ENCODE measurements around the gene MED13L.

Gene MED13L

DNA sequence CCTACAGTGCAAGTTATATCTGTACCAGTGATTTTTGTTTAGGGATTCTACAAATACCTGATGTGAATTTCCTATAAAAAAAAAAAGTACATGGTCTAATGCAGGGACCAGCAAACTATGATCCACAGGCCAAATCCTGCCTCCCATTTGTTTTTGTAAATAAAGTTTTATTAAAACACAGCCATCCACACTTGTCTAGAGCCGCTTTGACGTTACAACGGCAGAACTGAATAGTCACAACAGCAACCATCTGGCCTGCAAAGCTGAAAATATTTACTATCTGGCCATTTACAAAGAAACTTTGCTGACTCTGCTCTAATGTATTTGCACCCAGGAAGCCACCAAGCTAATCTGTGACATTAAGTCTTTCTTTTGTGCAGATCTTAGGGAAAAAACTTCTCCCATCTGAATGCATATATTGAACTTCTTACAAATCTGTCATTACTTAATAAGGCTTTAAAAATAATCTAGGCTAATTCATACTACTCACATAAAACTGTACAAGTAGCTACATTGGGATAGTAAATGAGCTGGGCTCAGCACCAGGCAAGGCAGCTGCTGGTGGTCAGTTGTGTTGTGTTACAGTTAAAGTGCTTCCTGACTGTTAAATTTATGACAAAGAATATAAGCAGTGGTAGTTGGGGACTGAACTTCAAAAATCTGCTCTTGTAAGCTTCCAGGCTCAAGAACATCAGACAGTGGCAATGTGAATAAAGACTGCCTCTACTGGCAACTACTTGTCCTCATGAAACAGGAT, 303.3 kb downstream of the MED13L start:
- H3K9ac ChIP-seq (ENCODE audit: low read depth, low read length): no peak overlapping the region
- H3K36me3 ChIP-seq (ENCODE audit: control insufficient read depth, insufficient read depth, low read length): peaks cover 55% of the 10 kb centered on the region
- no peaks in the 10 kb centered on the region for H3K27me3 ChIP-seq (ENCODE audit: control insufficient read depth, insufficient read depth, low read length)
- no peak overlapping the region for H3K4me3 ChIP-seq (ENCODE audit: low read depth, low read length)
- H3K4me1 ChIP-seq (ENCODE audit: control insufficient read depth, insufficient read depth, low read length): no peaks in the 10 kb centered on the region
- no peak overlapping the region for H3K27ac ChIP-seq (ENCODE audit: low read depth, low read length)
- no peaks in the 10 kb centered on the region for H3K9me3 ChIP-seq (ENCODE audit: control insufficient read depth, insufficient read depth, low read length)

DNA sequence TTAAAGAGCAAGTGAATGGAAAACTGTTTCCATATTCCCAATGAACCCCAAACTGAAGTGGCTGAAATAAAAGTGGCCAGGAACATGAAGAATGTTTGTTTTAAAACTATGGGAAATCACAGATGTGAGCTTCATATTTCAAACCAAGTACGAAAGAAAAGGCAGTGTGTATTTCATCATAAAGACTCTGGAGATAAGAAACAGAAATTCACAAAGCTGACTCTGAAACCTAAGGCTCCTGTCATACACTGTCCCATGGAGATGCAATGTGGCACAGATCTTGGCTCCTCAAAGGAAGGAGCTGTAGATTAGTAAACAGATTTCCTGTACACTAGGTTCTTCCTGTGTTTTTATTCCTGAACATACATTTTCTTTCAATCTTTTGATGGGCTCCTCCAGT, 304.4 kb downstream of the MED13L start:
- peaks cover 66% of the 10 kb centered on the region for H3K36me3 ChIP-seq (ENCODE audit: control insufficient read depth, insufficient read depth, low read length)
- H3K9ac ChIP-seq (ENCODE audit: low read depth, low read length): no peak overlapping the region
- no peaks in the 10 kb centered on the region for H3K9me3 ChIP-seq (ENCODE audit: control insufficient read depth, insufficient read depth, low read length)

GRCh38 chr12:115972241-115972640, 305.3 kb downstream of the MED13L start:
- Histone ChIP-seq H3K9me3 (ENCODE audit: control insufficient read depth, insufficient read depth, low read length) (no peaks in the 10 kb centered on the region), H3K36me3 (ENCODE audit: control insufficient read depth, insufficient read depth, low read length) (peaks cover 71% of the 10 kb centered on the region), H3K4me1 (ENCODE audit: control insufficient read depth, insufficient read depth, low read length) (no peaks in the 10 kb centered on the region), H3K27me3 (ENCODE audit: control insufficient read depth, insufficient read depth, low read length) (no peaks in the 10 kb centered on the region), H3K27ac (ENCODE audit: low read depth, low read length) (no peak overlapping the region), H3K9ac (ENCODE audit: low read depth, low read length) (no peak overlapping the region), H3K4me3 (ENCODE audit: low read depth, low read length) (no peak overlapping the region)

More for the DNA sequence above, 304.4 kb downstream of the MED13L start:
- no peaks in the 10 kb centered on the region for H3K4me1 ChIP-seq (ENCODE audit: control insufficient read depth, insufficient read depth, low read length)
- no peak overlapping the region for H3K4me3 ChIP-seq (ENCODE audit: low read depth, low read length)
- no peak overlapping the region for H3K27ac ChIP-seq (ENCODE audit: low read depth, low read length)
- no peaks in the 10 kb centered on the region for H3K27me3 ChIP-seq (ENCODE audit: control insufficient read depth, insufficient read depth, low read length)

DNA sequence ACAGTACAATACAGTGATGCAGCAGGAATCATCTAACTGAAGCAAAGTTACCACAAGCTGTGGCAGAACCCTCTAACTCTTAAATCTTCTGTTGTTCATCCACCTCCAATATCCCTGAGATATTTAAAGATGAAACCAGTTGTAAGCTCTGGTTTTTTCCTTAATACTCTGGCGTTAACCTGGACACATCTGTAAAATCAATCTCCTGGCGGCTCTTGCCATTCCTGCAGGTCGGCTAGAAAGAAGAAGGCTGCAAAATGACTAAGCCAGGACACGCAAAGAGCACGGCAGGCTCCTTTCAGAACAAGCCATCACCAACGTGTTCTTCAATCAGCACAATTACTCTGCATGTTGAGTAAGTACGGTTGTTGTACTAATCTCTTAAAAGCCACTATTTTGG, 309.3 kb downstream of the MED13L start:
- Histone ChIP-seq H3K9me3 (ENCODE audit: control insufficient read depth, insufficient read depth, low read length) (no peaks in the 10 kb centered on the region), H3K36me3 (ENCODE audit: control insufficient read depth, insufficient read depth, low read length) (peaks cover 89% of the 10 kb centered on the region), H3K9ac (ENCODE audit: low read depth, low read length) (no peak overlapping the region), H3K4me1 (ENCODE audit: control insufficient read depth, insufficient read depth, low read length) (no peaks in the 10 kb centered on the region), H3K4me3 (ENCODE audit: low read depth, low read length) (no peak overlapping the region), H3K27me3 (ENCODE audit: control insufficient read depth, insufficient read depth, low read length) (no peaks in the 10 kb centered on the region), H3K27ac (ENCODE audit: low read depth, low read length) (no peak overlapping the region)

DNA sequence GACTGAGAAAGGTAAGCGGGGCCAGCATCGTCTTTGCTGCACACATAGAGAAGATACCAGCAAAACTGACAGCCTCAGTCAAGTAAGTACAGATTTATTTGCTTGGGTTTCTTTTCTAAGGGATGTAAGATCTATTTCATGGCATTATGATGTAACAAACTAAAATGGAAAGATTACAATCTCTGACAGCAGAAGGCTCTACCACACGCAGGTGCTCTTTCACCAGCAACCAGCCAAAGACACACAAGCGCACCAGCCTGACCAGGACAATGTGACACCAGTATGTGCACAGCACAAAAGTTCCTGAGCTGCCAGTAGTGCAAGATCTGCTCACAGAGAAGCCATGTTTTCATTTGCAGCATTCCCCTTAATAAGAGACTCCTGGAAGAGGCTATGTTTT, 311.1 kb downstream of the MED13L start:
- Histone ChIP-seq H3K27ac (ENCODE audit: low read depth, low read length) (no peak overlapping the region), H3K9me3 (ENCODE audit: control insufficient read depth, insufficient read depth, low read length) (no peaks in the 10 kb centered on the region), H3K27me3 (ENCODE audit: control insufficient read depth, insufficient read depth, low read length) (no peaks in the 10 kb centered on the region), H3K9ac (ENCODE audit: low read depth, low read length) (no peak overlapping the region), H3K36me3 (ENCODE audit: control insufficient read depth, insufficient read depth, low read length) (peaks cover 91% of the 10 kb centered on the region), H3K4me3 (ENCODE audit: low read depth, low read length) (no peak overlapping the region), H3K4me1 (ENCODE audit: control insufficient read depth, insufficient read depth, low read length) (no peaks in the 10 kb centered on the region)

- H3K36me3 ChIP-seq (ENCODE audit: control insufficient read depth, insufficient read depth, low read length): peaks cover 87% of the 10 kb centered on the region
- H3K27ac ChIP-seq (ENCODE audit: low read depth, low read length): no peak overlapping the region
- H3K27me3 ChIP-seq (ENCODE audit: control insufficient read depth, insufficient read depth, low read length): no peaks in the 10 kb centered on the region
- H3K9ac ChIP-seq (ENCODE audit: low read depth, low read length): no peak overlapping the region
- no peak overlapping the region for H3K4me3 ChIP-seq (ENCODE audit: low read depth, low read length)
- H3K9me3 ChIP-seq (ENCODE audit: control insufficient read depth, insufficient read depth, low read length): no peaks in the 10 kb centered on the region
- H3K4me1 ChIP-seq (ENCODE audit: control insufficient read depth, insufficient read depth, low read length): no peaks in the 10 kb centered on the region
Measured at GRCh38 chr12:115964626-115965025, 312.9 kb downstream of the MED13L start.

DNA sequence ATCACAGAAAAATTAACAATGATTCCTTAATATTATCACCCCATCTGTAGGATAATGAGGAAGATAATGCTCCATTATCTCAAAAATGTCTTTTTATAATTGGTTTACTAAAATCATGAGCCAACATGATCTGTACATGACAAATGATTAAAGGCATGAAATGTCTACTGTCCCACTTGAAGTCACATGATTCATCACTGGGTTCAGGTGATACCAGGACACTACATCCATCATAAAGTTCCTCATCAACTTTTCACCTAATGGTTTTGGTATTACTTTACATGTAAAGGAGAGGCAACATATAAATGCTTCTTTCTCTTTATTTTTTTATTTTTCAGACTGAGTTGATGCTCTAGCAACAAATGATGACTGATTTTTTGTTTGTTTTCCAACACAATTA, 313.3 kb downstream of the MED13L start:
- no peak overlapping the region for H3K4me3 ChIP-seq (ENCODE audit: low read depth, low read length)
- no peaks in the 10 kb centered on the region for H3K4me1 ChIP-seq (ENCODE audit: control insufficient read depth, insufficient read depth, low read length)
- H3K9ac ChIP-seq (ENCODE audit: low read depth, low read length): no peak overlapping the region
- peaks cover 89% of the 10 kb centered on the region for H3K36me3 ChIP-seq (ENCODE audit: control insufficient read depth, insufficient read depth, low read length)
- H3K27ac ChIP-seq (ENCODE audit: low read depth, low read length): no peak overlapping the region
- H3K9me3 ChIP-seq (ENCODE audit: control insufficient read depth, insufficient read depth, low read length): no peaks in the 10 kb centered on the region
- H3K27me3 ChIP-seq (ENCODE audit: control insufficient read depth, insufficient read depth, low read length): no peaks in the 10 kb centered on the region

DNA sequence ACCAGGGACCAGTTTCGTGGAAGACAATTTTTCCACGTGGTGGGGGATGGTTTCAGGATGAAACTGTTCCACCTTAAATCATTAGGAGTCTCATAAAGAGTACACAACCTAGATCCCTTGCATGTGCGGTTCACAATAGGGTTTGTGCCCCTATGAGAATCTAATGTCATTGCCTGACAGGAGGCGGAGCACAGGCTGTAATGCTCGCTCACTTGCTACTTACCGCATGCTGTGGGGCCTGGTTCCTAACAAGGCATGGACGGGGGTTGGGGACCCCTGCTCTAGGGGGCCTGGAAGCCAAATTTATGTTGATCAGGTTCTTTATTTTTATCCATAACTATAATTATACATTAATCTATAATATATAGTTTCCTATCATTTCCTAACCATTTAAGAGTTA, 315.3 kb downstream of the MED13L start:
- Histone ChIP-seq H3K9ac (ENCODE audit: low read depth, low read length) (no peak overlapping the region), H3K36me3 (ENCODE audit: control insufficient read depth, insufficient read depth, low read length) (peaks cover 69% of the 10 kb centered on the region), H3K4me1 (ENCODE audit: control insufficient read depth, insufficient read depth, low read length) (no peaks in the 10 kb centered on the region), H3K27ac (ENCODE audit: low read depth, low read length) (no peak overlapping the region), H3K4me3 (ENCODE audit: low read depth, low read length) (no peak overlapping the region), H3K9me3 (ENCODE audit: control insufficient read depth, insufficient read depth, low read length) (no peaks in the 10 kb centered on the region), H3K27me3 (ENCODE audit: control insufficient read depth, insufficient read depth, low read length) (no peaks in the 10 kb centered on the region)

DNA sequence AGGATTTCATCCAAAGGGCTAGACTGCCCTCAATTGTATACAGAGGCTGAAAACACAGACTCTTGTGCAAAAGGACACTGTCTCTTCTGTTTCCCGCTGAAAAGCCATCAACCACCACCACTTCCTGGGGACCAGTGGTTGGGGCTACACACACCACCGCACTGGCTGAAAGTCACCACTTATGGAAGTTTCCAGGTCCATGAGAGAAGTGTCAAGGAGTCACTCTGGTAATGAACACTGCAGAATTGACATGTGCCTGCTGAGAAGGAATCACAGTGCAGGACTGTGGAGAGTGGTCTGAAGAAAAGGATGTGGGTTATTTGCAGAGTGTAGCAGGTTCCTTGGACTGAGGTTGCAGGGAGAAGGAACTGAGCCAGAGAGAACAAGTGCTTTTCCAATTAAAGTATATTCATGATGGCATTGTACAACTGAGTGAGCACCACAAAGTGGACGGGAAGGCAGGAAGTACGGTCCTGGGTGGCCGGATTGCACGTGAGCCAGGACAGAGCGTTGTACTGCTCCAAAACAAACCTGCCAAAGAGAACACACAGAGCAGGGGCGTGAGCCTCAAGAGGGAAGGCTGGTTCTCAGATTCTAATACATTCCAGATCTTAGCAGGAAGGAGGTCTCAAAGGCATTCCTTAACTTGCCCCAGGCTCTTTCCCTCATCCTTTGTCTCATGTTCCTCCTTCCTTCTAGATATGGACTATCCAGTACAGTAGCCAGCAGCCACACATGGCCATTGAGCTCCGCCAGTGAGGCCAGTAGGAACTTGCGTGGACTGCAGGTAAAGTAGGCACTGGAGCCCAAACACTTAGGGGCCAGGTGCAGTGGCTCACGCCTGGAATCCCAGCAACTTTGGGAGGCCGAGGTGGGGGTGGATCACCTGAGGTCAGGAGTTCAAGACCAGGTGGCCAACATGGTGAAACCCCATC, 316.4 kb downstream of the MED13L start:
- no peak overlapping the region for H3K4me3 ChIP-seq (ENCODE audit: low read depth, low read length)
- no peaks in the 10 kb centered on the region for H3K9me3 ChIP-seq (ENCODE audit: control insufficient read depth, insufficient read depth, low read length)
- no peak overlapping the region for H3K27ac ChIP-seq (ENCODE audit: low read depth, low read length)
- H3K4me1 ChIP-seq (ENCODE audit: control insufficient read depth, insufficient read depth, low read length): no peaks in the 10 kb centered on the region
- no peaks in the 10 kb centered on the region for H3K27me3 ChIP-seq (ENCODE audit: control insufficient read depth, insufficient read depth, low read length)
- peaks cover 62% of the 10 kb centered on the region for H3K36me3 ChIP-seq (ENCODE audit: control insufficient read depth, insufficient read depth, low read length)
- no peak overlapping the region for H3K9ac ChIP-seq (ENCODE audit: low read depth, low read length)

DNA sequence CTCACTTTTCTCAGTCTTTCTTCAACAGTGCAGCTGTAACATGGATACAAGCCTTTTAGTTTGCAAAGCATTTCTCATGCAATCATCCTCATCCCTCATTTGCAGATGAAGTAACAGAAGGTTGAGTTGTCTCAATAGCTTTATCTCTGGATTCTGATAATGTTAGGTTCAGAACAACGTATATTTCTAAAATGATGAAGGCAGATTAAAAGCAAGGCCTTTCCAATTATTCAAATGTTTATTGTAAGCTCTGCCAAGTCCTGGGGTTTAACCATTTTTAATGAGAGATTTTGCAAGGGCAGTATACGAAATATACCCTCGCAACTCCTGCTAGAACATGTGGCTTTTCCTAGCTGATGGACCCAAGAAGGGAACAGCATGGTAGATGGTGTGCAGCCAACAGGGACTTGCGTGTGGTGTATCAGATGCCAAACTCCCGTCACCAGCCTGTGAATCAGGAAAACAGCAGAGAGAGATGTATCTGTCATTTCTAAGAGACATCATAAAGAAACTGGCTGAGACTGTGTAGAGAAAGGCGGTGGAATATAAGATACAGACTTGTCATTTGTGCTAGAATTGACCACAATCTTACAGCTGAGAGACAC, 319.7 kb downstream of the MED13L start:
- Histone ChIP-seq H3K27ac (ENCODE audit: low read depth, low read length) (no peak overlapping the region), H3K4me1 (ENCODE audit: control insufficient read depth, insufficient read depth, low read length) (0 out of 2 replicates have a peak, but pooled peaks cover 4% of the 10 kb centered on the region), H3K9me3 (ENCODE audit: control insufficient read depth, insufficient read depth, low read length) (no peaks in the 10 kb centered on the region), H3K9ac (ENCODE audit: low read depth, low read length) (no peak overlapping the region), H3K27me3 (ENCODE audit: control insufficient read depth, insufficient read depth, low read length) (no peaks in the 10 kb centered on the region), H3K4me3 (ENCODE audit: low read depth, low read length) (no peak overlapping the region), H3K36me3 (ENCODE audit: control insufficient read depth, insufficient read depth, low read length) (peaks cover 31% of the 10 kb centered on the region)

DNA sequence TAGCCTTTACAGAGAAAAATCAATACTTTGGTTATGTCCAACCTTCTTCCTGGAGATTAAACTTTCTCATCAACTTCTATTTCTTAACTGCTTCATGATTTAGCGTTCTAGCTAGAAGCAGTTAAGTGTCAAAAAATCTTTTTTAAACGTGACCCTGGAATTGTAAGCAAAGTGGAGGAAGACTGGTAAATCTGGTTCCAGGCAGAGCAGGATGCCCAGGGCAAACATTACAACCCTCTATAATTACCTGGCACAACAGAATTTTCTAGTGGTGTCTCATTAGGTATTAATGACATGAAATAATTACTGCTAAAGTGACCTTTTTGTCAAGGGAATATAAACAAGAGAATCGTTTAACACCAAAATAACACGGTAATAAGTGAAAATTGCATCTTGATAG, 320.8 kb downstream of the MED13L start:
- Histone ChIP-seq H3K36me3 (ENCODE audit: control insufficient read depth, insufficient read depth, low read length) (peaks cover 20% of the 10 kb centered on the region), H3K9me3 (ENCODE audit: control insufficient read depth, insufficient read depth, low read length) (no peaks in the 10 kb centered on the region), H3K4me1 (ENCODE audit: control insufficient read depth, insufficient read depth, low read length) (peaks cover 10% of the 10 kb centered on the region; the same call in 1 of the 2 replicates), H3K9ac (ENCODE audit: low read depth, low read length) (no peak overlapping the region), H3K27ac (ENCODE audit: low read depth, low read length) (no peak overlapping the region), H3K4me3 (ENCODE audit: low read depth, low read length) (no peak overlapping the region), H3K27me3 (ENCODE audit: control insufficient read depth, insufficient read depth, low read length) (no peaks in the 10 kb centered on the region)

Data from HUES48 (cell line).